Measurements from ENCODE around the gene APCDD1L. TPM values are rescaled to one million over a fixed set of nuclear protein-coding genes. Genes with fewer than 3 reads are reported as not detected.

Gene APCDD1L
- total RNA-seq, 1 donor from 2014 or later = not detected

- DNase-seq = no peak
- no peak overlapping the region for H3K4me3 Mint-ChIP-seq (ENCODE audit: unreplicated experiment)
- peaks cover 1% of the 10 kb centered on the region for H3K27me3 Mint-ChIP-seq (ENCODE audit: unreplicated experiment)
- no peaks in the 10 kb centered on the region for H3K36me3 Mint-ChIP-seq (ENCODE audit: unreplicated experiment)
- no peak overlapping the region for H3K27ac Mint-ChIP-seq (ENCODE audit: unreplicated experiment)
- TF ChIP-seq CTCF (IDR thresholded peaks at IDR 0.05; ENCODE audit: partially characterized antibody, unreplicated experiment) = no peak
- H3K9me3 Mint-ChIP-seq (ENCODE audit: unreplicated experiment) = peaks cover 2% of the 10 kb centered on the region
- H3K4me1 Mint-ChIP-seq (ENCODE audit: low read depth, unreplicated experiment) = peaks cover 10% of the 10 kb centered on the region
Observed at GRCh38 chr20:58421497-58421850, 93.7 kb downstream of the APCDD1L start.

- no peak overlapping the region for H3K4me3 Mint-ChIP-seq (ENCODE audit: unreplicated experiment)
- H3K9me3 Mint-ChIP-seq (ENCODE audit: unreplicated experiment) = peaks cover 2% of the 10 kb centered on the region
- peaks cover 10% of the 10 kb centered on the region for H3K4me1 Mint-ChIP-seq (ENCODE audit: low read depth, unreplicated experiment)
- H3K36me3 Mint-ChIP-seq (ENCODE audit: unreplicated experiment) = no peaks in the 10 kb centered on the region
- H3K27ac Mint-ChIP-seq (ENCODE audit: unreplicated experiment) = no peak overlapping the region
- DNase-seq = no peak
- TF ChIP-seq CTCF (IDR thresholded peaks at IDR 0.05; ENCODE audit: partially characterized antibody, unreplicated experiment) = no peak
- H3K27me3 Mint-ChIP-seq (ENCODE audit: unreplicated experiment) = peaks cover 1% of the 10 kb centered on the region
Observed at GRCh38 chr20:58420798-58421496, 94.3 kb downstream of the APCDD1L start.

DNA sequence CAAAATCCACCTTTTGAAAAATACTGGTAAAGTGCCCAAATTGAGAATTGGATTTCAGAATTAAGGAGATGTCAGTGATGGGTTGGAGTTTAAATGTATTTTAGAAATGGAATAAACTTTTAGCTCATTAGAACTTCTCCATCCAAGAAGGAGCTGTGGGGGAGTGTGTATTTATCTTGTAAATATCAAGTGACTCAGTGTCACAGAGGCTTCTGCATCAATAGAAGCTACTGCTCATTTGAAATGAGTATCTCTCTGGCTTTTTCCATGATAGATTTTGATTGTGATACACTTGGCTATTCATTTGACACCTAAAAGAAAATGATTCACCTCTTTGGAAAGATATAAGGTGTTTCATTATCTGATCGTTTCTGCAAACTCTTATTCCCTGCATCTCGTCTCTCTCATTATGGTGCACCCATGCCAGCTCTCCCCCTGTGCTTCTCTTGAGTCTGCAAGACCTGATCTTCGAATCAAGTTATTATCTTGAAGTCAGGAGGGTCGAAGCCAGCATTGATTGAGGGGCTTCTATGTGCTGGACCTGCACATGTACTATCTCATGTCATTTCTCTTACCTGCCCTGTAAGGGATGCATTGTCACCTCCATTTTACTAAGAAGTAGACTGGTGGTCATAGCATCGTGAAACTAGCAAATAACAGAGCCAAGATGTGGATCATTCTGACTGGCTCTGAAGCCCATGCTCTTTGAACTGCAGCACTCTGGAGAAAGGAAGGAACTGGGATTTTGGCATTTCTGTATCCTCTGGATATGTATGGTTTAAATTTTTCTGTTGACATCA, 96.0 kb downstream of the APCDD1L start:
- DNase-seq = no peak
- peaks cover 5% of the 10 kb centered on the region for H3K36me3 Mint-ChIP-seq (ENCODE audit: unreplicated experiment)
- H3K27ac Mint-ChIP-seq (ENCODE audit: unreplicated experiment) = no peak overlapping the region
- no peak overlapping the region for H3K4me3 Mint-ChIP-seq (ENCODE audit: unreplicated experiment)
- H3K27me3 Mint-ChIP-seq (ENCODE audit: unreplicated experiment) = peaks cover 2% of the 10 kb centered on the region
- TF ChIP-seq CTCF (IDR thresholded peaks at IDR 0.05; ENCODE audit: partially characterized antibody, unreplicated experiment) = no peak
- peaks cover 3% of the 10 kb centered on the region for H3K4me1 Mint-ChIP-seq (ENCODE audit: low read depth, unreplicated experiment)
- peaks cover 5% of the 10 kb centered on the region for H3K9me3 Mint-ChIP-seq (ENCODE audit: unreplicated experiment)

GRCh38 chr20:58417438-58417837, 97.8 kb downstream of the APCDD1L start:
- Mint-ChIP-seq H3K27ac (ENCODE audit: unreplicated experiment) (no peak overlapping the region), H3K9me3 (ENCODE audit: unreplicated experiment) (peaks cover 5% of the 10 kb centered on the region)

More at GRCh38 chr20:58417438-58417837, 97.8 kb downstream of the APCDD1L start:
- Mint-ChIP-seq H3K4me3 (ENCODE audit: unreplicated experiment) (no peak overlapping the region), H3K36me3 (ENCODE audit: unreplicated experiment) (peaks cover 5% of the 10 kb centered on the region), H3K27me3 (ENCODE audit: unreplicated experiment) (peaks cover 2% of the 10 kb centered on the region), H3K4me1 (ENCODE audit: low read depth, unreplicated experiment) (peaks cover 2% of the 10 kb centered on the region)
- DNase-seq = no peak
- no peak for TF ChIP-seq CTCF (IDR thresholded peaks at IDR 0.05; ENCODE audit: partially characterized antibody, unreplicated experiment)
